GM21529 (cell line): ENCODE measurements around the gene LDB1.

Source experiments
- ATAC-seq: cut with Tn5 transposase; IDR thresholded peaks from one replicate; pipeline ENCODE4 v1.9.1; 2021; ENCODE audit not compliant: unreplicated experiment

Gene LDB1

DNA sequence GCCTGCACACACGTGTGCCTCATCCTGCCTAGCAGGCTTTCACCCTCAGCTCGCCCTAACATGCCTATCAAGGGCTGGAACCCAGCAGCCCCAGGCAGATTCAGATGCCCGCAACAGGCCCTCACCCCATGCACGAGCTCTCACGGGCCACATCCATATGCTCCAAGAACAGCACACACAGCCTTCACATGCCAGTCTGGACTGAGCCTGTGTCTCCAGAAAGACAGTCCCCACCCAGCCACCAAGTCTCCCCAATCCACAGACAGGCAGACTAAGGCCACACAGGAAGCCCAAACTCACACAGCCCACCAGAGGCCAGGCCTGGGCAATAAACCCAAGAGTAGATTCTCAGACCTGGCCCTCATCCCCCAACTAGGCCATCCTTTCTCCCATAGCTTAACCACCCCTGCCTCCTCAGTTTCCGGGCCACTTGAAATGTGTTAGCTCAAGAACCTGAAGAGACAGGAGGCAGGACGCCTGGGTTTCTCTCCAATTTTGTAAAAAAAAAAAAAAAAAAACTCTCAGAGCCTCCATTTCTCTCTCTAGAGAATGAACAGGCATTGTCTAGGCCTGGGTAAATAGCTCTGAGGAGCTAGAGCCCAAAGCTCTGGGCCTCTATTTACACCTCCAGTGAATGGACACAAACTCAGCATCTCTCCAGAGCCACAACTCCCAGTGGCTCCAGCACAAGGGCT lies 6.8 kb downstream of the LDB1 start:
- ATAC-seq, result no peak

DNA sequence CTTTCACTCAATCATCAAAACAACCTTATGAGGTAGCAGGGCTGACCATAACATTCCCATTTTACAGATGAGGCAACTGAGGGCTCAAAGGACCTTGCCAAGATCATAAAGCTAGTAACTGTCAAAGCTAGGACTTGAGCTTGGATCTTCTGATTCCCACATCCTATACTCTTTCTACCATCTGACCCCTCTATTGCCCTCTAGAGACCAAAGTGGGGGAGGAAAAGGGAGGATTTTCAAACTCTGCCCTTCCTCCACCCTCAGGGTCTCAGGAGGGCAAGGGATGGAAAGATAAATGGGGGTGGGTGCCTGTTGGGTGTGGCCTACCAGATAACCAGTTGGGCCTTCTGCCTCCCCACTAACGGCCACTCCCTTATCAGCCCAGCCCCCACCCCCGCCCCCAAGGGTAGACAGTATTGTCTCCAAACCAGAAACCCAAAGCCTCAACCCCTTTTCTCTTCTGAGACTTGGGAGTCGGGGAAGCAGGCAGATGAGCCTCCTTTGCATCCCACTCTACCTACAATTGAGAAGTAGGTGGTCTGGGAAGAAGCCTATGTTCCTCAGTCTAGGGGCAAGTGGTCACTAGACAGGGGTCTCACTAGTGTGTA lies 7.9 kb downstream of the LDB1 start:
- no peak for ATAC-seq

DNA sequence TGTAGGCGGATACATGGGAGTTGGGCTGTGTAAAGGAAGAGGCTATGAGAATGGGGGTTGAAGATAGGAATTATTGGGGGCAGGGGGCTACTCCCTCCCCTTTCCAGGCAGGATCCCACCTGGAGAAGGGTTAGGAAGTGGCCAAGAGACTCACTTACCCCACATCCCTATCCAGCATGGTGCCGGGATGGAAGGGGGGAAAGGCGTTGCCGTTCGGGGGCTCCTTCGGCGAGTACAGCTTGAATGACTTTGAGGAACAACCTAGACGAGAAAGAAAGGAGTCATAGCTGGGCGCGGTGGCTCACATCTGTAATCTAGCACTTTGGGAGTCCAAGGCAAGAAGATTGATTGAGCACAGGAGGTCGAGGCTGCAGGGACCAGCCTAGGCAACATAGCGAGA lies 8.9 kb downstream of the LDB1 start:
- no peak for ATAC-seq

DNA sequence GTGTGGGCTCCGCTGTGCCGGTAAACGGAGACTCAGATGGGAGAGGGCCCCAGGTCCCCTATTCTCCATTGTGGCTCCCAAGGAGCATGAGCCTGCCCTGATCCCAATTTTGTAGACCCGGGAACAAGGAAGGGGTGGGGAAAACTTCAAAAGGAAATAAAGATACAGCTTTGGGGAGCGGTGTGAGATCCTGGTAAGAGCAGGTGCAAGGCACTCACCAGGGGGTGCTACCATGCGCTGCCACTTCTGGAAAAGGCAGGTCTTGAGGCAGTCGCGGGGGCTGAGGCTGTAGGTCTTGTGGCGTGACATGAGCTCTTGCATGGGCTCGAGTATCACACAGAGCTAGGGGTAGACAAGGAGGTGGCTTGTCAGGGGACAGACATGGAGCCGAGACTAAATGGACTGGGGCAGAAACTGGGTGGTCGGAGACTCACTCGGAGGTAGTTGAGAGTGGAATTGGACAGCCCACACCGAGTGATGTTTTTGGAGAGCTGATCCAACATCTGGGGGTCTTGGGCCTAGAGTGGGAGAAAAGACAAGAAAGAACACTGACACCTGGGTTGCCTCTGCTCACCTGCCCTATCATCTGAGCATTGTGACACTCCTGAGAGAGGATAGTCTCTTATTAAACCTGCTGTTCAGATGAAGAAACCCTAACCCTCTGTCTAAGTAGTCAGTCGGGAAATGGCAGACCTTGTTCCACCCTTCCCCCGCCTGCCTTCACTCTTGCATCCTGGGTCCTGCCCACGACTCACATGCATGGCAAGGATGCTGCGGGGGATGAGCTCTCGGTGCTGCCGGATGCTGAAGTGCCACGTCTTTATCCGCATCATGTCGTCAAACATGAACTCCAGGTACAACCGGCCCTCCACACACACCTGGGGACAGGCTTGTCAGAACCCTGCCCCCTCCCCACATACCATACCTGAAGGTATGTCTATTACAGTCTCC lies 10.7 kb downstream of the LDB1 start:
- ATAC-seq, result no peak

DNA sequence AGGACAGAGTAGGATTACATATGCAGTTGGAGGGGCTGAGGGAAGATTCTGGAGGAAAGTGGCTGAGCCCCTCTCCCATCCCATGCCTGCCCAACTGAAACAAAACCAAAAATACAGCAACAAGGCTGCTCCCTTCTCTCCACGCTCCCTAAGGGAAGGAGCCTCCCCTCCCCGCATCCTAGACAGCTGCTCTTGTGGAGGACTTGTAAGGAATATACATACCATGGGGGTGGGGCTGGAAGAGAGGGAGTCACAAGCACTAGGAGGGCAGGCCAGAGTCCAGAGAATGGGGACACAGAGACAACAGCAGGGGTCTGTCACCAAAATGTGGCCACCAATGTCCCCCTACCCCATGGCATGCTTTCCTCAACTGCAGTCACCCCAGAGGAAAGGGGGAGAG lies 13.2 kb downstream of the LDB1 start:
- ATAC-seq, result no peak

DNA sequence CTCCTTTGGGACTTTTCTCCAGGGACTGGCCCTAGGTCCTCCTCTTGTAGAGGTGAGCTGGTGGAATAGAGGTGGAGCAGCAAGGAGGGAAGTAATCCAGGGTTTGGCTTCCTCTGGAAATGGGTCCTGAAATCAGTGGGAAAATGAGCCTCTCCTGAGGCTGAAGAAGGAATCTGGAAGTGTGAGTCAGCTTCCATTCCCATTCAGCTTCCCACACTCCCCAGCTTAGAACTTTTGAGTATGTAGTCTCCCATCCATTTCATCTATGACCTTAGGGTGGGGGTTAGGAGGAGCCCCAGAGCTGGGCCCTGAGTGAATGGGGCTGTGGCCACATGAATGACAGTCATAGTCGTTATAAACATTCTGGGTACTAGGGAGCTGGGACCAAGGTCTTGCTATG lies 17.7 kb downstream of the LDB1 start:
- ATAC-seq, result no peak

DNA sequence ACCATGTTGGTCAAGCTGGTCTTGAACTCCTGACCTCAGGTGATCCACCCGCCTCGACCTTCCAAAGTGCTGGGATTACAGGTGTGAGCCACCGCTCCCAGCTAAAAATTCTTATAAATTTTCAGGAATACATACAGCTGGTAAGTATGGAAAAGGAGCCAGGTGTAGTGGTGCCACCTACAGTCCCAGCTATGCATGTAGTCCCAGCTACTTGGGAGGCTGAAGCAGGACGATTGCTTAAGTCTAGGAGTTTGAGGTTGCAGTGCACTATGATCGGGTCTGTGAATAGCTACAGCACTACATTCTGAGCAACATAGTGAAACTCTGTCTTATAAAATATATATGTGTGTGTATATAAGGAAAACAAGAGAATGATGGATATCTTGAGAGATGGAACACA lies 19.0 kb downstream of the LDB1 start:
- ATAC-seq, result no peak

DNA sequence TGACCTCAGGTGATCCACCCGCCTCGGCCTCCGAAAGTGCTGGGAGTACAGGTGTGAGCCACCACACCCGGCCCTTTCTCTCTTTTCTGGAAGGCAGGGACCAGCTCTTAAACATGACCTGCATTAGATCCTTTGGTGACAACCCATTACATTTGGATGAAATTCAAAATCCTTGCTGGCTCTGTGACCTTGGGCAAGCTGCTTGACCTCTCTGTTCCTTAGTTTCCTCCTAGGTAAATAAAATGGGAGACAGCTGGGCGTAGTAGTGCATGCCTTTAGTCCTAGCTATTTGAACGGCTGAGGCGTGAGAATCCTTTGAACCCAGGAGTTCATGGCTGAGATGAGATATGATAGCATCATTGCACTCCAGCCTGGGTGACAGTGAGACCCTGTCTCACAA lies 23.7 kb downstream of the LDB1 start:
- no peak for ATAC-seq

DNA sequence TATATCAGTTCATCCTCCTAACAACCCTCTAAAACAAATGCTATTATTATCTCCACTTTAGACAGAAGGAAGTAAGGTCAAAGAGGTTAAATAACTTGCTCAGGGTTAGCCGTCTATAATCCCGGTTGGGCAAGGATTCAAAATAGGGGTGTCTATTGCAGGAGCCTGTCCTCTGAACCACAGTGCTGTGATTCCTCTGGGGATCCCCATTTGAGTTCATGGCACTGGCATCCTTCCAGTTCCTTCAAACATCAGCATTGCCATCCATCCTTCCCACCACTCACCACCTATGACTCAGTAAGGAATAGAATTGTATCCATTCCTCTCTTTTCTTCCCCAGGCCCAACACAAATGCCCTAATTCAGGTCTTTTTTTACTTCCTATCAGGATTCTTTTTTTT lies 29.4 kb downstream of the LDB1 start:
- no peak for ATAC-seq

DNA sequence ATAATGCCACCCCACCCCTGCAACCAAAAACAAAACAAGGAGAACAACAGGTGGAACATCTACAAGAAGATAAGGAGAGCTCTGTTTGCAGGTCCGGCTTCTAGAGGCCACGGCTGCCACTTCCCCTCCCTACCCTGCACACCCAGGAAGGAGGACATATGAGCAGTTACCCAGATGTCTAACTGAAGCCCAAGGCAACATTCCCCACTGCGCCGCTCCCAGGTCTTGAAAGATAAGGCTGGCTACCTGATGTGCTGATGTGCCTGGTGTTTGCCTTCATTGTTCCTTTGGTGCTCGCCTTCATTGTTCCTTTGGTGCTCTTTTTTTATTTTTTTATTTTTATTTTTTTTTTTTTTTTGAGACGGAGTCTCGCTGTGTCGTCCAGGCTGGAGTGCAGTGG lies 34.0 kb downstream of the LDB1 start:
- ATAC-seq, result no peak

DNA sequence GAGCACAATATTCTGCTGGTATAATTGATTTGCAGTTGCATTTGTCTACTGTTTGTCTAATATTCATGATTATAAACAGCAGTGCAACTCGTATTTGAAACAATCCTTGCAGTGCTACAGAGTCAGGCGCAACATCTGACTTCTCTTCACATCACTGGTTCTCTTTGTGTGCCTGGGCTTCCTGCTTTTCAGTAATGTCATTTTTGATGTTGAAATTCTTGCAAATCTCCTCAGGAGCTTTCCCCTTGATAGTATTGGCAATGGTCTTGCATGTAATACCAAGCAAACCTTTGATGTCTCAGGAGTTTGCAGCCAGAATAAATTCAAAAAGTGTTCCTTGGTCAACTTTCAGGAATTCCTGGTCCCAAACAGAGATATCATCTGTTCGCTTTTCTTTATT lies 34.8 kb downstream of the LDB1 start:
- ATAC-seq, result no peak

DNA sequence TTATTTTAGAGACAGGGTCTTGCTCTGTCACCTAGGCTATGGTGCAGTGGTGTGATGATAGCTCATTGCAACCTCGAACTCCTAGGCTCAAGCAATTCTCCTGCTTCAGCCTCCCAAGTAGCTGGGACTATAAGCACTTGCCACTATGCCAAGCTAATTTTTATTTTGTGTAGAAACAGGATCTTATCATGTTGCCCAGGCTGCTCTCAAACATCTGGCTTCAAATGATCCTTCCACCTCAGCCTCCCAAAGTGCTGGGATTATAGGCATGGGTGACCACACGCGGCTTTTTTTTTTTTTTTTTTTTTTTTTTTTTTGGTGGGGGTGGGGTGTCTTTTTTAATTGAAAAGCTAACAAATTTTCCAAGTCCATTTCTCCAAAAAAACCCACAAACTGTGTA lies 36.6 kb downstream of the LDB1 start:
- no peak for ATAC-seq

DNA sequence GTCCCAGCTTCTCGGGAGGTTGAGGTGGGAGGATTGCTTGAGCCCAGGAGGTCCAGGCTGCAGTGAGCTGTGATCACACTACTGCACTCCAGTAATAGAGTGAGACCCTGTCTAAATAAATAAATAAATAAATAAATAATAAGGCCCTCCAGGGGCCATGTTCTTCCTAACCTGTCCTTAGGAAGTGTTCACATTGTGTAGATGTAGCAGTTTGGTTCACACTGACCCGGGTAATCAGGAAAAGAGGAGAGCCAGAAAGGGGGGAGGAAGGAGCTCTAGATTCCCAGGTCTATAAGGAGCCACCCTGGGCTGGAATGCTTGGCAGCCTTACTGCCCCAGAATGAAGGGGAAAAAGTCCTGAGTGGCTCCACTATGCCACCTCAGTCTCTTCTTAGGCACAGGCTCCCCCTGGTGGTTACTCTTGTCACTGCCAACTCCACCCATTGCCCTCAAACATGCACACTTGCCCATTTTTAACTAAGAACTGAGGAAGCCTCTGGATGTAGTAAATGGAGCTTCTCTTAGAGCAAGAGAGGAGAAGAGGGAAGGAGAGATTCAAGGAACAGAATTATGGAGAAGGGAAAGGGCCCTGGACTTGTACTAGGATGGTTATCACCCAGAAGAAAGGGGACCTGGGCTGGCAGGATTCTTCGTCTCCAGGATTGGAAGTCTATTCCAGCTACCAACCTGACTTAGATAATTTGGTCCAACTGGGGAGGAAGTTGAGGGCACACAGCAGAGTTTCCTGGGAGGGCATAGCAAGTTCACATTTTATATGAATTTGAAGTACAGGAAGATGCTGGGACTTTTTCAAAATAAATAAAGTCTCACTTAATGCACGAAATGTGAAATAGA lies 47.3 kb downstream of the LDB1 start:
- ATAC-seq, result peak; percentile 45

DNA sequence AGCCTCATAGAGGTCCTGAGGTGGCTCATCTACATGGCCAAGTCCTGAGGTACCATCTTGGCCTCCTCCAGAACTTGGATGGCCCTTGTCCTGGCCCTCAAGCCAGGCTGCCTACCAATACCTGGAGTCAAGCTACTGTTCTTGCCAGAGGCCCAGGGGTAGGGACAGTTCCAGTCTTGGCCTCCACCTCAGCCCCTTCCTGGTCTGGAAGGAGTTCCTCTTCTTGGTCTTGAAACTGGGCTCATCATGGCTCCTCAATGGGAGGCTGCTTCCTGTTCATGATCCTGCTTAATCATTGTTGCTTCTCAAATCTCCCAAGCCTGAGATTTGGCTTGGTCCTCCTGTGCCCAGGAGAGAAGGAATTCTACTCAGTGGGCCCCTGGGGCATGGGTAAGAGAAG lies 51.1 kb downstream of the LDB1 start:
- ATAC-seq, result no peak

DNA sequence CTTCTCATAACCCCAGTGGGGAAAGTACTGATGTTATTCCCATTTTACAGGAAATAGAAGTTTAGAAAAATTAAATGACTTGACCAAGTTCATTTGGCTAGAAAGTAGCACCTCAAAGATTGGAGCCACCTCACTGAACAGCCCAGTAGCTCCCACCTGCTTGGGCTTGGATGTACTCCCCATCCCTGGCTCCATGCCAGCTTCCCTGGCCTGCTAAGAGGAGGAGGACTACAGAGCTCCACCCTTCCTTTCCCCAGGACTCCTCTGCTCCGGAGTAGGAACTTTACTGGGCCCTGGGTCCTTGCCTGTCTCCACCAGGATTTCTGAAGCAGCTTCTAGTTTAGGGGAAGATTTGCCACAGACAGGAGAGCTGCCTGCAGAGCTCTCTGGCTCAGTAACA lies 52.0 kb downstream of the LDB1 start:
- ATAC-seq, result no peak

DNA sequence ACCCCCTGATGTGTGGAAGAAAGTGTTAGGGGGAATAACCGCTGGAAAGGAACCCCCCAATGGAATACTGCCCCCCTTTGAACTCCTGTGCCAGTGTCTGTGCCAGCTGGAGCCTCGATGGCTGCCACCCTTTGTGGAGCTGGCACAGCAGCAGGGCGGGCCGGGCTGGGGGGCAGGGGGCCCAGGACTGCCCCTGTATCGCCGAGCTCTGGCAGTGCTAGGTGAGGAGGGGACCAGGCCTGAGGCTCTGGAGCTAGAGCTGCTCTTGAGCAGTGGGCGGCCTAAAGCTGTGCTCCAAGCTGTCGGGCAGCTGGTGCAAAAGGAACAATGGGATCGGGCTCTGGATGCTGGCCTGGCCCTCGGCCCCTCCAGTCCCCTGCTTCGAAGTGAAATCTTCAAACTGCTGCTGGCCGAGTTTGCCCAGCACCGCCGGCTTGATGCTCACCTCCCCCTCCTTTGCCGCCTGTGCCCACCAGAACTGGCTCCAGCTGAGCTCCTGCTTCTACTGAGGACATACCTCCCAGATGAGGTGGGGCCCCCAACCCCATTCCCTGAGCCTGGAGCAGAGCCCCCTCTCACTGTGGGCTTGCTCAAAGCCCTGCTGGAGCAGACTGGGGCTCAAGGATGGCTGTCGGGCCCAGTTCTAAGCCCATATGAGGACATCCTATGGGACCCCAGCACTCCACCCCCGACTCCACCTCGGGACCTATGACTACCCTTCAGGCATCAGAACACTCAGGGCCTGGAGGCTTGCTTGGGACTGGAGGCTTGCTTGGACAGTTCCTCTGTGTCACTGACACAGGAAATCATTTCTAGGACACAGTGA lies 52.9 kb downstream of the LDB1 start:
- no peak for ATAC-seq

DNA sequence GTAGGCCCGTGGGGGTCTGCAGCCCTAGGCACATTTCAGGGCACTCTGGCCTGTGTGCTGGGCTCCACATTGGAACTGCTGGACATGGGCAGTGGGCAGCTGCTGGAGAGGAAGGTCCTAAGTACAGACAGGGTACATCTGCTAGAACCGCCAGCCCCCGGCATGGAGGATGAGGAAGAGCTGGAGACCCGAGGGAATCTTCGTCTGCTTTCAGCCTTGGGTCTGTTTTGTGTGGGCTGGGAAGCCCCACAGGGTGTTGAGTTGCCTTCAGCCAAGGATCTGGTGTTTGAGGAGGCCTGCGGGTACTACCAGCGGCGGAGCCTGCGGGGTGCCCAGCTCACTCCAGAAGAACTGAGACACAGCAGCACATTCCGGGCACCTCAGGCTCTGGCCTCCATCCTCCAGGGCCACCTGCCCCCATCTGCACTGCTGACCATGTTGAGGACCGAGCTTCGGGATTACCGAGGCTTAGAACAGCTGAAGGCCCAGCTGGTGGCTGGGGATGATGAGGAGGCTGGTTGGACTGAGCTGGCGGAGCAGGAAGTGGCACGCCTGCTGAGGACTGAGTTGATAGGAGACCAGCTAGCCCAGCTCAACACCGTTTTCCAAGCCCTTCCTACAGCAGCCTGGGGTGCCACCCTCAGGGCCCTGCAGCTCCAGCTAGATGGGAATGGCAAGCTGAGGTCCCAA lies 53.6 kb downstream of the LDB1 start:
- no peak for ATAC-seq

DNA sequence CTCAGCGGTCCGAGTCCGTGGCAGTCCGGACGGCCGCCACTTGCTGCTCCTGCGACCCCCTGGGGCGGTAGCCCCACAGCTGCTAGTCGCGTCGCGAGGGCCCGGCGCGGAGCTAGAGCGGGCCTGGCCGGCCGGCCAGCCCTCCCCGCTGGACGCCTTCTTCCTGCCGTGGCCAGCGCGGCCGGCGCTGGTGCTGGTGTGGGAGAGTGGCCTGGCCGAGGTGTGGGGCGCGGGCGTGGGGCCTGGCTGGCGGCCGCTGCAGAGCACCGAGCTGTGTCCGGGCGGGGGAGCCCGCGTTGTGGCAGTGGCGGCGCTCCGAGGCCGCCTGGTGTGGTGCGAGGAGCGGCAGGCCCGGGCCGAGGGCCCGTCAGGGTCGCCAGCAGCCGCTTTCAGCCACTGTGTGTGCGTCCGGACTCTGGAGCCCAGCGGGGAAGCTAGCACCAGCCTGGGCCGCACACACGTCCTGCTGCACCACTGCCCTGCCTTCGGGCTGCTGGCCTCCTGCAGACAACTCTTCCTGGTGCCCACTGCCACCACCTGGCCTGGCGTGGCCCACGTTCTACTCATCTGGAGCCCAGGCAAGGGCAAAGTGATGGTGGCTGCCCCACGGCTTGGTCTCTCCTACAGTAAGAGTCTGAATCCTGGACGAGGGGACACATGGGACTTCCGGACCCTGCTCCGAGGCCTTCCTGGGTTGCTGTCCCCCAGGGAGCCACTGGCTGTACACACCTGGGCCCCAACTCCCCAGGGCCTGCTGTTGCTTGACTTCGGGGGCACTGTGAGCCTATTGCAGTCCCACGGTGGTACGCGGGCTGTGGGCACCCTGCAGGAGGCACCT lies 54.4 kb downstream of the LDB1 start:
- ATAC-seq, result peak; percentile 17
